ENCODE data around the gene CAMTA1. TPM values are rescaled to one million over a fixed set of nuclear protein-coding genes. Genes with fewer than 3 reads are reported as not detected.
A peak's percentile ranks its signal among the peaks of the same experiment; 100 is the strongest.

CAMTA1 gene
- total and polyA plus RNA-seq, 9 of the 15 experiments (the other 6 are each of a cell fraction or from before 2014, with no cell fraction given): 43.9 to 161 (median 65.9) TPM

DNA sequence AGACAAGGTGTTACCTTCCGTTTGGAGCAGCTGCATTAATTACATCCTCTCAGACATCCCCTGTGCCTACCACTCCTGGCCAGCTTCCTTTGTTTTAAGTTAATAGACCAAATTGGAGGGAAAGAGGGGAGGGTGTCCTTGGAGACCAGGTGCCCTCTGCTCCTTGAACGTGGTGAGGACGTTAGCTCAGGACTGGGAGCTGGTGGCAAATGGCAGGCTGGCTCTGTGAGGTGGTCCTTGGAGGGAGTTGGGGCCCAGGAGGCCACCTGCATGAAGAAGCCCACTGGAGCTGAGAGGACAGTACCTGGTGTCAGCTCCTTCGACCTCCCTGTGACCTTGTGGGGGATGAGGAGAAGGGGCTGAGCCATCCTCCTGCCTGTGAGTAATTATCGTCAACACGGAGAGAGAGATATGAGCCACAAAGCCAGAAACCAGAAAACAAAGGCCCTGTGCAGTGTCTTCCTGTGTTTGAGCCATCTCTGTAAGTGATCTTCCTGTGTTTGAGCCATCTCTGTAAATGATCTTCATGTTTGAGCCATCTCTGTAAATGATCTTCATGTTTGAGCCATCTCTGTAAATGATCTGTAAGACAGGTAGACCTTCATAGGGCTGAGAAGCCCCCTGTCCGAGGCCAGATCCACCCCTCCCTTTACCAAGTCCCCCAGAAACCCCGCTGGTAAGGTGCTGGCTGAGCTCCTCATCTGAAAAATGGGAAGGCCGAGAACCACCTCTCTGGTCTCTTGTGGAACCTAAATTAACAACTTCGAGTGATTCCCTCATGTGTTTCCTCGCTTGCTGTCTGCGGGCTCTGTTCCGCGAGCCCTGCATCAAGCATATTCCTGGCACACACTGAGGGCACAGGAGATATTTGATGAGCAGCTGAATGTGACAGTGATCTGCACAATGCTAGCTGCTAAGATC, 126.0 kb downstream of the CAMTA1 start (continued):
- TF ChIP-seq ZNF212 (CRISPR knock-in tag; IDR thresholded peaks at IDR 0.05) (no peak), CBX5 (IDR thresholded peaks at IDR 0.05; ENCODE audit: borderline replicate concordance, low read depth) (no peak), HEY1 (CRISPR knock-in tag; IDR thresholded peaks at IDR 0.05; ENCODE audit: borderline replicate concordance) (no peak), ZBTB17 (CRISPR knock-in tag; IDR thresholded peaks at IDR 0.05) (no peak), ZNF23 (CRISPR knock-in tag; IDR thresholded peaks at IDR 0.05) (no peak), TBL1XR1 (IDR thresholded peaks at IDR 0.05; ENCODE audit: low read length in 2 of 2) (no peak), RFX1 (IDR thresholded peaks at IDR 0.05) (no peak), ZNF445 (CRISPR knock-in tag; IDR thresholded peaks at IDR 0.05; ENCODE audit: low read depth) (no peak), XRCC4 (IDR thresholded peaks at IDR 0.05; ENCODE audit: extremely low read depth, insufficient read depth, insufficient read length) (no peak), NFIC (IDR thresholded peaks at IDR 0.05) (no peak), SIRT6 (IDR thresholded peaks at IDR 0.05; ENCODE audit: low read depth, low read length) (no peak), ZBTB49 (CRISPR knock-in tag; IDR thresholded peaks at IDR 0.05; ENCODE audit: borderline replicate concordance) (no peak), TAL1 (IDR thresholded peaks at IDR 0.05) (no peak; the same call in 1 of the 2 replicates), CREM (IDR thresholded peaks at IDR 0.05; ENCODE audit: low read depth) (peak; percentile 7; the same call in 1 of the 2 replicates), ARID1B (IDR thresholded peaks at IDR 0.05) (peak; percentile 45; the same call in 1 of the 2 replicates)
